GM08714 (cell line): Measurements from ENCODE around the gene SIGLEC14.

ENCODE experiments used
- H3K4me3 ChIP-seq: fragments of 200-500 bp; sonication (Bioruptor generic); 2 replicates; pipeline ENCODE4 v1.5.1; 2014; ENCODE audit warnings: mild to moderate bottlenecking, low read length, inconsistent platforms
- ZNF274 ChIP-seq: IDR thresholded peaks from 2 replicates; pipeline ENCODE4 v1.6.1; 2012; ENCODE audit warnings: mild to moderate bottlenecking, low read depth, low read length

SIGLEC14 gene

GRCh38 chr19:51614789-51615188, 31.8 kb downstream of the SIGLEC14 start:
- TF ChIP-seq ZNF274: no peak
- no peak overlapping the region for H3K4me3 ChIP-seq

- no peak overlapping the region for H3K4me3 ChIP-seq
- TF ChIP-seq ZNF274: no peak
Observed at GRCh38 chr19:51610576-51610975, 36.0 kb downstream of the SIGLEC14 start.

GRCh38 chr19:51607920-51608562, 38.6 kb downstream of the SIGLEC14 start:
- H3K4me3 ChIP-seq: peak overlapping the region; percentile 17; the same call in 1 of the 2 replicates
- no peak for TF ChIP-seq ZNF274

- H3K4me3 ChIP-seq: no peak overlapping the region; the same call in 1 of the 2 replicates
- TF ChIP-seq ZNF274: no peak
Observed at GRCh38 chr19:51607077-51607476, 39.5 kb downstream of the SIGLEC14 start.

GRCh38 chr19:51602189-51602854, 44.3 kb downstream of the SIGLEC14 start:
- TF ChIP-seq ZNF274: no peak
- no peak overlapping the region for H3K4me3 ChIP-seq

GRCh38 chr19:51600940-51601580, 45.6 kb downstream of the SIGLEC14 start:
- TF ChIP-seq ZNF274: no peak
- H3K4me3 ChIP-seq: no peak overlapping the region; the same call in 1 of the 2 replicates

GRCh38 chr19:51599084-51599483, 47.5 kb downstream of the SIGLEC14 start:
- no peak overlapping the region for H3K4me3 ChIP-seq
- TF ChIP-seq ZNF274: no peak

GRCh38 chr19:51598159-51598915, 48.3 kb downstream of the SIGLEC14 start:
- no peak for TF ChIP-seq ZNF274
- H3K4me3 ChIP-seq: no peak overlapping the region

- no peak overlapping the region for H3K4me3 ChIP-seq
- no peak for TF ChIP-seq ZNF274
Observed at GRCh38 chr19:51595190-51596175, 51.1 kb downstream of the SIGLEC14 start.

GRCh38 chr19:51594774-51595109, 51.9 kb downstream of the SIGLEC14 start:
- TF ChIP-seq ZNF274: no peak
- peak overlapping the region; percentile 41; the same call in 1 of the 2 replicates for H3K4me3 ChIP-seq

- no peak for TF ChIP-seq ZNF274
- H3K4me3 ChIP-seq: peak overlapping the region; percentile 56
Observed at GRCh38 chr19:51593969-51594773, 52.5 kb downstream of the SIGLEC14 start.

- peak overlapping the region; percentile 56 for H3K4me3 ChIP-seq
- TF ChIP-seq ZNF274: no peak
Observed at GRCh38 chr19:51593138-51593890, 53.3 kb downstream of the SIGLEC14 start.
